Mesendoderm (in vitro differentiated cells): ENCODE data around the gene RAET1L.
"Not testable (repeated sequence)": the region's sequence is repeated elsewhere in the genome, so short reads cannot be mapped to it uniquely, and the experiment has no call there.

ENCODE experiments used
- DNase-seq: peaks from one replicate; pipeline ENCODE4 v3.0.0; 2013
- H2AK5ac ChIP-seq: 2 replicates; pipeline ENCODE4 v1.6.1; 2013; ENCODE audit warnings: low read length, inconsistent platforms
- H2BK120ac ChIP-seq: 2 replicates; pipeline ENCODE4 v1.6.1; 2013; ENCODE audit warnings: low read depth, mild to moderate bottlenecking, low read length, moderate library complexity, mixed read lengths
- H2BK15ac ChIP-seq: replicated peaks from 2 replicates; pipeline ENCODE4 v1.6.1; 2013; ENCODE audit warnings: low read depth, mild to moderate bottlenecking, moderate library complexity
- H2BK5ac ChIP-seq: 2 replicates; pipeline ENCODE4 v1.6.1; 2013; ENCODE audit warnings: low read length, inconsistent platforms
- H3K18ac ChIP-seq: 2 replicates; pipeline ENCODE4 v1.6.1; 2013; ENCODE audit warnings: mild to moderate bottlenecking, low read length, mixed read lengths
- H3K23ac ChIP-seq: one replicate; pipeline ENCODE4 v1.6.1; 2013; ENCODE audit warnings: low read length
- H3K27ac ChIP-seq: 2 replicates; pipeline ENCODE4 v1.5.1; 2013; ENCODE audit warnings: low read depth, mild to moderate bottlenecking, inconsistent platforms, low read length, moderate library complexity
- H3K27me3 ChIP-seq: 2 replicates; pipeline ENCODE4 v1.6.1; 2013; ENCODE audit warnings: low read length, control low read depth, mild to moderate bottlenecking, inconsistent platforms; ENCODE audit not compliant: insufficient read depth, poor library complexity
- H3K36me3 ChIP-seq: 2 replicates; pipeline ENCODE4 v1.6.1; 2013; ENCODE audit warnings: low read length, inconsistent platforms; ENCODE audit not compliant: control insufficient read depth, insufficient read depth
- H3K4ac ChIP-seq: one replicate; pipeline ENCODE4 v1.6.1; 2013; ENCODE audit warnings: low read depth, mild to moderate bottlenecking, low read length, moderate library complexity
- H3K4me1 ChIP-seq: 2 replicates; pipeline ENCODE4 v1.6.1; 2013; ENCODE audit warnings: low read depth, low read length, inconsistent platforms; ENCODE audit not compliant: control insufficient read depth
- H3K4me2 ChIP-seq: 2 replicates; pipeline ENCODE4 v1.6.1; 2013; ENCODE audit warnings: low read length
- H3K4me3 ChIP-seq: 2 replicates; pipeline ENCODE4 v1.5.1; 2013; ENCODE audit warnings: mild to moderate bottlenecking, low read length
- H3K56ac ChIP-seq: one replicate; pipeline ENCODE4 v1.6.1; 2013; ENCODE audit warnings: low read length
- H3K79me1 ChIP-seq: 2 replicates; pipeline ENCODE4 v1.6.1; 2013; ENCODE audit warnings: low read length, inconsistent platforms
- H3K79me2 ChIP-seq: 2 replicates; pipeline ENCODE4 v1.6.1; 2013; ENCODE audit warnings: mild to moderate bottlenecking, low read length; ENCODE audit not compliant: control insufficient read depth, insufficient read depth
- H3K9ac ChIP-seq: 2 replicates; pipeline ENCODE4 v1.6.1; 2013; ENCODE audit warnings: low read length, inconsistent platforms
- H4K5ac ChIP-seq: one replicate; pipeline ENCODE4 v1.6.1; 2013; ENCODE audit warnings: low read length
- H4K8ac ChIP-seq: one replicate; pipeline ENCODE4 v1.6.1; 2013; ENCODE audit warnings: low read depth, mild to moderate bottlenecking, control low read depth, low read length, moderate library complexity
- WGBS: extraction: QIAGEN DNeasy Blood & Tissue Kit; methylation state at CpG from one replicate; pipeline ENCODE4 v1.1.7; 2013; ENCODE audit warnings: low lambda C conversion rate, missing lambda C conversion rate; ENCODE audit not compliant: insufficient coverage; ENCODE audit errors: extremely low coverage; 5-methylcytosine and 5-hydroxymethylcytosine counted together

The RAET1L gene

DNA sequence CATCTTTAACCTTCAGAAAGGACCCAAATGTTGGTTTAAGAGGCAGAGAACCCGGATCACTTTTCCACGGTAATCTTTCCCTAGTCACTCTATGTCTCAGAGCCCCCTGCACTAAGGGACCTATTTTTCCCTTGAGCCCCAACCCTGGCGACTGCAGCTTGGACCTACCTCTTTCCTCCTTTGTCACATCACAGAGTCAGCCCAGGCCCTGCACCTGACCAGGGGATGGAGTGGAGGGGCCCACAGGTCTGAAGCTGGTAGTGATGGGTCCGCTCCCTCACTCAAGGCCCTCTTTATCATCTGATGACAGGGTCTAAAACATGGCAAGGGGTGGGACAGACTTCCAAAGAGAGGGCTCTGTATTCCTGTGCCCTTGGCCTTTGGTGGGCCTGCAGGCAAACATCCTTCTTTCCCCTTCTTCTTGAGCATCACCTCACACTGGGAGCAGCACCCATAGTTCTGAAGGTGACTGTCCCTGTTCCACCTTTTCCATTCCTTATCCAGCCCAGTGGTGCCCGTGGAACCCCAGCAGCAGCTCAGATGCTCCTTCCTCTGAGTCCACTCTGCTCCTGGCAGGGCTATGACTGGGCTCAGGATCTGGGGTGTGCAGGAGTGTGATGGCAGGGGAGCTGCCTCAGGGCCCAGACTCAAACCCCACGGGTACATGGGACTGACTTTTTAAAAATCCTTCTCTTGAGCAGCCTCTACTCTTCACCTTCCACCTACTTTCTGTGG lies 6.3 kb downstream of the RAET1L start:
- no peak overlapping the region for H3K27ac ChIP-seq
- H3K79me1 ChIP-seq = no peaks in the 10 kb centered on the region
- no peak for DNase-seq
- no peak overlapping the region for H3K4me3 ChIP-seq
- H2BK5ac ChIP-seq = no peak overlapping the region
- H3K4ac ChIP-seq = no peak overlapping the region
- no CpG with 5 or more reads among the region's 6 CpGs for WGBS
- H3K56ac ChIP-seq = no peak overlapping the region
- no peaks in the 10 kb centered on the region for H3K4me1 ChIP-seq
- no peaks in the 10 kb centered on the region for H3K79me2 ChIP-seq
- no peak overlapping the region for H3K23ac ChIP-seq
- no peaks in the 10 kb centered on the region for H3K36me3 ChIP-seq
- no peak overlapping the region for H4K5ac ChIP-seq
- H3K27me3 ChIP-seq = peaks cover 5% of the 10 kb centered on the region
- no peak overlapping the region for H2BK120ac ChIP-seq
- no peak overlapping the region for H3K18ac ChIP-seq
- no peak overlapping the region for H3K4me2 ChIP-seq
- no peak overlapping the region for H2AK5ac ChIP-seq
- H3K9ac ChIP-seq = no peak overlapping the region
- no peak overlapping the region for H2BK15ac ChIP-seq
- no peak overlapping the region for H4K8ac ChIP-seq

DNA sequence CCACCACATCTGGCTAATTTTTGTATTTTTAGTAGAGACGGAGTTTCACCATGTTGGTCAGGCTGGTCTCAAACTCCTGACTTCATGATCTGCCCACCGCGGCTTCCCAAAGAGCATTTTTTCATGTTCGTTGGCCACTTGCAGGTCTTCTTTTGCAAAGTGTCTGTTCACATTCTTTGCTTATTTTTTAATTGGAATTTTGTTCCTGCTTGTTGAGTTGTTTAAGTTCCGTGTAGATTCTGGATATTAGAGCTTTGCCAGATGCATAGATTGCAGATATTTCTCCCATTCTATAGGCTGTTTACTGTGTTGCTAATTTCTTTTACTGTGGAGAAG lies 8.2 kb downstream of the RAET1L start:
- not testable (repeated sequence) for H3K18ac ChIP-seq, H2BK15ac ChIP-seq, H3K4me1 ChIP-seq, H3K4me3 ChIP-seq, H3K36me3 ChIP-seq, H2AK5ac ChIP-seq, H3K27ac ChIP-seq, DNase-seq, H2BK120ac ChIP-seq, H3K79me2 ChIP-seq, H3K4me2 ChIP-seq, H3K4ac ChIP-seq, H2BK5ac ChIP-seq, H4K8ac ChIP-seq, H3K23ac ChIP-seq, H3K79me1 ChIP-seq, H4K5ac ChIP-seq, H3K9ac ChIP-seq, H3K56ac ChIP-seq
- H3K27me3 ChIP-seq = peaks cover 15% of the 10 kb centered on the region
- WGBS = no CpG with 5 or more reads among the region's 5 CpGs

DNA sequence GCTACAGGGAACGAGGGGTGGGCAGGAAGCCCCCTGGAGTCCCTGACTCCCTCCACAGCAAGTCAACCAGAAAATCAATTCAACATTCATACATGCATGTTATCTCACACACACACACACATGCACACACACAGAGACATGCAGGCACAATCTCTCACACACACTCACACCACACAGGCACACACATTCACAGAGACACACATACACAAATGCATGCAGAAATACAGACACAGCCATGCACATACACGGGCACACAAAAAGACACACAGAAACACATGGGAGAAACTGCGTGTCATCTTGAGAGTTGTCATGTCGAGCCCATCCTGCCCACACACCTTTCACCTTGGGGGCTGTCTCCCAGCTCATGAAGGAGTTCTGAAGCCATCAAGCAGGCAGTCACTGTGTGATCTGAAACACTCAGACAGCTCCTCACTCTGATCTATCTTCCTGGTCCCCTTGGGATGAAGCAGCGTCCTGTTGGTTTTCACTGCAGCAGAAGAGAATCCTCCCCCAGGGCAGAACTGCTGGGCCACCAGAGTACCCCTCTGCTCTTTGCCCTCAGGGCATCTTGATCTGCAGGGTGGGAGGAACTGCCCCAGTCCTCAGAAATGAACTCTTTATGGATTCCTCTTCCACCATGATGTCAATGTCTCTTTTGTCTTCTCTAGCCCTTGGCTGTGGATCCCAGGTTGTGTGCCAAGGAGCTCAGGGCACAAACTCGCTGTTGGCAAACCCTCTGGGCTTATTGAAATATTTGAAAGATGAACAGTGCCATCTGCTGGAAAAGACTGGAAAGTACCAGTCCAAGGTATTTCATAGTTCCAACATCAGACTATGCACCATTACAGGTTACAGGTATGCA lies 8.8 kb downstream of the RAET1L start:
- Histone ChIP-seq H3K9ac (no peak overlapping the region), H3K27me3 (peaks cover 15% of the 10 kb centered on the region), H3K79me1 (no peaks in the 10 kb centered on the region), H2BK15ac (no peak overlapping the region), H3K23ac (no peak overlapping the region), H3K4ac (no peak overlapping the region), H3K36me3 (no peaks in the 10 kb centered on the region), H3K18ac (no peak overlapping the region), H3K4me3 (no peak overlapping the region), H4K5ac (no peak overlapping the region), H3K4me2 (no peak overlapping the region), H3K56ac (no peak overlapping the region), H4K8ac (no peak overlapping the region), H2AK5ac (no peak overlapping the region), H2BK5ac (no peak overlapping the region), H3K4me1 (no peaks in the 10 kb centered on the region), H2BK120ac (no peak overlapping the region), H3K79me2 (no peaks in the 10 kb centered on the region), H3K27ac (no peak overlapping the region)
- WGBS = no CpG with 5 or more reads among the region's 6 CpGs
- DNase-seq = peak; percentile 60

DNA sequence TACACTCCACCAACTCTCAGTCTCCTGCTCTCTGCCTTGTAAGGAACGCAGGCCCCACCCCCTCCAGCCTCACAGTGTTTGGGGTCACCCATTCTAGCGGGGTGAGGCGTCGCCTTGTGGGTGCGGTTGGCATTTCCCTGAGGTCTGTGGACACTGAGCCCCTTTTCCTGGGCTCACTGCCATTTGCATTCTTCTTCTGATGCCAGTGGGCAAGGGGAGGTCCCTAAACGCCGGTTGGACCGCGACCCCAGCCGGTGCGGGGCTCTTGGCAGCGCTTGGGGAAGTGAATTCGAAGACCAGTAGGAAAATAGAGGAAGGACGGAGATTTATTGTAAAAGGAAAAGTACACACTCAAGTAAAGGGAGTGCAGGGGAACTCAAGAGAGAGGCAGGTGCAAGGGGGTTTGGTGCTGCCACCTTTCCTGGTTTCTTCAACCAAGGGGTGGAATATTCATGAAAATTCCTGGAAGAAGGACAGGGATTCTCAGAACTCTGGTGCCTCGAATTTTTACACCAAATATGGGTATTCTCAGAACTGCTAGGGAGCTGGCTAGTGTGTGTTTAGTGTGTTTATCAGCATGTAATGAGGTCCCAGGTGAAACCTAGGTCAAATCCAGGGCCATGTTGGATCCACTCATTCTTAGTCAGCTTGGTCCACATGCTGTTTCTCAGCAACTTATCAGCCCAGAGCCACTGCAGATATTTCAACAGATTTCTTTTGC lies 9.9 kb downstream of the RAET1L start:
- not testable (repeated sequence) for H3K18ac ChIP-seq, H3K4me2 ChIP-seq, H3K36me3 ChIP-seq, H3K79me2 ChIP-seq, H3K56ac ChIP-seq, H3K4ac ChIP-seq, H4K5ac ChIP-seq, H2BK120ac ChIP-seq, H3K27ac ChIP-seq, H2AK5ac ChIP-seq, H3K23ac ChIP-seq, H3K4me3 ChIP-seq, H3K9ac ChIP-seq, H2BK5ac ChIP-seq, H4K8ac ChIP-seq, H3K4me1 ChIP-seq, DNase-seq, H2BK15ac ChIP-seq, H3K79me1 ChIP-seq
- H3K27me3 ChIP-seq = peaks cover 17% of the 10 kb centered on the region
- WGBS = no CpG with 5 or more reads among the region's 15 CpGs

DNA sequence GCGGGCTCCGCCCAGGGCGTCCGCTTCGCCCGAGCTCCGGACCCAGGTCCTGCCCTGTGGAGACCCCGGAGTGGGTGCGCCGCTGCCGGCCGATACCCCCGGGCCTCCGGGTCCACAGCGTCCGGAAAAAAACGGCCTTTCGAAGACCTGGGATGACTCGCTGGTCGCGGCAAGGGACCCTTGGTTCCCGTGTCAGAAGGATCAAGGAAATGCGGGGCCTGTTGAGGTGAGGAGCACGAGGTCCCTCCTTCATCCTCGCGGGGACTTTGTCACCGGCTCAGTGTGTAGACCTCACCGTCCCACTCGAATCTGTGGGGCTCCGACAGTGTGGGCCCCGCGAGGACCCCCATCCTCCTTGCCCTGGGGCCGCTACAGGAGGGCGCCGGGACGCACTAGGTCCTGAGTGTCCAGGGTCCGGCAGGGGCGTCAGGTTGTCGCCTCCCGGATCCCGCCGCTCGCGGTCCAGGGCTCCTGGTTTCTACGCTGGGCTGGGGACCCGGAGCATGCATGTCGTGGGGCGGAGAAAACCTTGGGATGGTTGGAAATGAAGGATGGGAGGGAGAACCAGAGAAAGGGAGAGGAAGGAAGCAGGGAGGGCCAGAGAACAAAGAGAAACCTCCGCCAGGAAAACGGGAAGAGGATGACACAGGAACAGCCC lies 10.6 kb downstream of the RAET1L start:
- not testable (repeated sequence) for H3K56ac ChIP-seq, H3K4me2 ChIP-seq, H2BK120ac ChIP-seq, H3K79me2 ChIP-seq, H3K4me1 ChIP-seq, H2BK15ac ChIP-seq, H4K5ac ChIP-seq, H2BK5ac ChIP-seq, H3K9ac ChIP-seq, H3K18ac ChIP-seq, H3K4me3 ChIP-seq, H2AK5ac ChIP-seq, H3K79me1 ChIP-seq, DNase-seq, H3K4ac ChIP-seq, H3K27ac ChIP-seq, H3K36me3 ChIP-seq, H3K23ac ChIP-seq, H4K8ac ChIP-seq
- peaks cover 21% of the 10 kb centered on the region for H3K27me3 ChIP-seq
- no CpG with 5 or more reads among the region's 50 CpGs for WGBS
